GM23248 (cell line): Measurements from ENCODE around the gene EML6.

Experiments
- EZH2 ChIP-seq: fragments of 200-600 bp; sonication (generic); IDR thresholded peaks from 2 replicates; pipeline ENCODE4 v1.6.1; 2018; ENCODE audit warnings: antibody characterized with exemption, mild to moderate bottlenecking; ENCODE audit not compliant: insufficient read depth, poor library complexity, severe bottlenecking
- EZH2phosphoT487 ChIP-seq: fragments of 200-600 bp; sonication (generic); IDR thresholded peaks from 2 replicates; pipeline ENCODE4 v1.6.1; 2018; ENCODE audit warnings: antibody characterized with exemption, moderate library complexity, mild to moderate bottlenecking, low read depth; ENCODE audit not compliant: insufficient read depth

GRCh38 chr2:54853616-54854310, 130.3 kb downstream of the EML6 start:
- TF ChIP-seq EZH2 (no peak), EZH2phosphoT487 (no peak)
